ENCODE results near the gene DNAJC22.
"Not testable (repeated sequence)": the region's sequence is repeated elsewhere in the genome, so short reads cannot be mapped to it uniquely, and the experiment has no call there.

Gene DNAJC22

DNA sequence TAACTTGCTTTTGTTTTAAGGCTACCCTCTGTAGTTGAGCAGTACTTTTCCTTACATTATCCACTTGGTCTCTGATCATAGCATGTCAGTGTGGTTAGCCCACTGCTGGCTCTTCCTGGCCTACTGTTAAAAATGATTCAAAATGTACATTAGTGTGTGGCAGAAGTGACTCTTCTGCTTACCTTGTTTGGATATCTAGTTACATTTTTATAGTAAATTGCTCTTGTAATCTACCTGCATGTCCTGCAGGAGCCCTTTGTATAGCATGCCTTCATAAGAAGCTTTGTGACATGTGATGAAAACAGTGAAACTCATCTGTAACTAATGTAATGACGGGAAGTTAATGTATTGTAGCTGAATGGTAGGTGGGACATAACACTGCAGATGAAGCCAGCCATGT lies 28.7 kb downstream of the DNAJC22 start:
- DNase-seq = no peak

GRCh38 chr12:49377386-49377785 lies 30.7 kb downstream of the DNAJC22 start:
- no peak for DNase-seq

DNA sequence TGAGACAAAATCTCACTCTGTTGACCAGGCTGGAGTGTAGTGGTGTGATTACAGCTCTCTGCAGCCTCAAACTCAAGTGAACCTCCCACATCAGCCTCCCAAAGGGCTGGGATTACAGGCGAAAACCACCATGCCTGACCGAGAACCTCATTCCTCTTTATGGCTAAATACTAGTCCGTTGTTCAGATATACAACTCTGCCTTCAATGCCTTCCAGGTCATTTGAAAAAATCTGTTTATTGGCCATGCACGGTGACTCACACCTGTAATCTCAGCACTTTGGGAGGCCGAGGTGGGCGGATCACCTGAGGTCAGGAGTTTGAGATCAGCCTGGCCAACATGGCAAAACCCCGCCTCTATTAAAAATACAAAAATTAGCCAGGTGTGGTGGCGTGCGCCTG lies 33.5 kb downstream of the DNAJC22 start:
- DNase-seq = not testable (repeated sequence)

DNA sequence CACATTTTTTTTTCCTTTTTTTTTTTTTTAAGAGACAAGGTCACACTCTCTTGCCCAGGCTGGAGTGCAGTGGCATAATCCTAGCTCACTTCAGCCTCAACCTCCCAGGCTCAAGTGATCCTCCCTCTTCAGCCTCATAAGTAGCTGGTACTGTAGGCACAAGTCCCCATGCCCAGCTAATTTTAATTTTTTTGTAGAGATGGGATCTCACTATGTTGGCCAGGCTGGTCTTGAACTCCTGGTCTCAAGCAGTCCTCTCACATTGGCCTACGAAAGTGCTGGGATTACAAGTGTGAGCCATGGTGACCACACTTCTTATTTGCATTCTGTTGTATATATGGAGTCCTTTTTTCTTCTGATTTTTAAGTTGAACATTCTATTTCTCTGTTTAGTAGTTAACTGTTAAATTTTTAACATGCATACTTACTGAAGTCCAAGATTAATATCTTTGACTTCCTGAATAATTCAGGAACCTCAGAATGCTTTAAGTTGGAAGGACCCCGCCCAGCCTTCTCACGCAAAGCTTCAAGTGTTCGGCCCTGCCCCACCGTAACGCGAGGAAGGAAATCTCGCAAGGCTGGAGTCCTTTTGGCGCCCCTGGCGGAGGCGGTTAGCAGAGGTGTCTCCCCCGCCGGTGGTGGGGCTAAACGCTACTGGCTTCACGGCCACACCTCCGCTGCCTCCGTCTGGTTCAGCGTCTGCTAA lies 42.1 kb downstream of the DNAJC22 start:
- peak; percentile 78 for DNase-seq

DNA sequence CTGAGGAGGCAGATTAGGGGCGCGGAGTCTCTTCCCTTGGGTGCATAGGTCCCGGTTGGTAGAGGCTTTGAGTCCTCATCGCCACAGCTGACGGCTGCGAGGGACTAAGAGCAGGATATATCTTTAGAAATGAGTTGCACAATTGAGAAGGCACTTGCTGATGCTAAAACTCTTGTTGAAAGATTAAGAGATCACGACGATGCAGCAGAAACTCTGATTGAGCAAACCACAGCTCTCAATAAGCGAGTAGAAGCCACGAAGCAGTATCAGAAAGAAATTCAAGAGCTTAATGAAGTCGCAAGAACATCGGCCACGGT lies 42.7 kb downstream of the DNAJC22 start:
- DNase-seq = no peak

DNA sequence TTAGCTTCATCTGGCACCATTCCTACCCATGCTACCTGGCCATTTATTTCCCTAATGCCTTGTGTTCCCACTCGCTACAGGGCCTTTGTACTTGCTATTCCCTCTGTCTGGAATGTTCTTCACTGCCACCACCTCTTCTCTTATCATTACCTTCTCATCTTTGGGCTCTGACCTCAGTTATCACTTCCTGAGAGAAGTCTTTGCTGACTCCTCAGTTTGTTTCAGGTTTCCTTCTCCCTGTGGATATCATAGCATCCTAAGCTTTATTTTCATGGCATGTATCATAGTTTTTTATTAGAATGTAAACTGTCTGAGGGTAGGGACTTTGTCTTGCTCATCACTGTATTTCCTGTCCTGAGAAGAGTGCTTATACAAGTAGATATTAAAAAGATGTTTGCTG lies 50.3 kb downstream of the DNAJC22 start:
- DNase-seq = no peak

DNA sequence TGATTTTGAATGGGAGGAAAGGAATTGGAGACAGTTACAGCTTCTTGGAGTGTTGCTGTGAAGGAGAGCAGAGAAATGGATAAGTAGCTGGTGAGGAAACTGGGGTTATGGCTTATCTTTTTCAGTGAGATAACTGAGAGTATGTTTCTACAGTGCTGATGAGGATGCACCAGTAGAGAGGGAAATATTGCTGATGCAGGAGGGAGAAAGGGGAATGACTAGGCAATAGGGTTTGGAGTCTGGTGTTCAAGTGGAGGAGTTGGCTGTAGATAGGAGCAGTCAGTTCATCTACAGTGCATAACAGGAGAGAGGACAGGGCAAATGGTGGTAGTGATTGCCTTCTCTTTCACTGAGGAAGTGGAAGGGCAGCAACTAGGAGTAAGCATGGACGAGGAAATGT lies 53.6 kb downstream of the DNAJC22 start:
- no peak for DNase-seq
